ENCODE data around the gene PRKAG2.

The PRKAG2 gene

GRCh38 chr7:151823566-151824372, 53.1 kb downstream of the PRKAG2 start:
- no peak for DNase-seq
- no peak for ATAC-seq
- no peak overlapping the region for H3K4me3 Mint-ChIP-seq
- peaks cover 12% of the 10 kb centered on the region for H3K4me1 Mint-ChIP-seq
- no peaks in the 10 kb centered on the region for H3K36me3 Mint-ChIP-seq (ENCODE audit: low read depth)
- H3K27me3 Mint-ChIP-seq, result no peaks in the 10 kb centered on the region
- no peak overlapping the region for H3K27ac Mint-ChIP-seq
- H3K9me3 Mint-ChIP-seq, result no peaks in the 10 kb centered on the region

GRCh38 chr7:151822541-151823181, 54.3 kb downstream of the PRKAG2 start:
- H3K27me3 Mint-ChIP-seq, result no peaks in the 10 kb centered on the region
- no peak for DNase-seq
- no peaks in the 10 kb centered on the region for H3K36me3 Mint-ChIP-seq (ENCODE audit: low read depth)
- peak overlapping the region; percentile 8 for H3K27ac Mint-ChIP-seq
- no peak overlapping the region for H3K4me3 Mint-ChIP-seq
- H3K4me1 Mint-ChIP-seq, result peaks cover 12% of the 10 kb centered on the region
- ATAC-seq, result peak; percentile 28
- no peaks in the 10 kb centered on the region for H3K9me3 Mint-ChIP-seq

- no peak for ATAC-seq
- H3K27me3 Mint-ChIP-seq, result no peaks in the 10 kb centered on the region
- H3K9me3 Mint-ChIP-seq, result no peaks in the 10 kb centered on the region
- H3K4me3 Mint-ChIP-seq, result no peak overlapping the region
- H3K36me3 Mint-ChIP-seq (ENCODE audit: low read depth), result no peaks in the 10 kb centered on the region
- no peak for DNase-seq
- no peak overlapping the region for H3K27ac Mint-ChIP-seq
- H3K4me1 Mint-ChIP-seq, result peaks cover 12% of the 10 kb centered on the region
Observed at GRCh38 chr7:151821806-151822540, 54.9 kb downstream of the PRKAG2 start.

- Mint-ChIP-seq H3K27ac (no peak overlapping the region), H3K4me3 (no peak overlapping the region), H3K4me1 (peaks cover 12% of the 10 kb centered on the region), H3K36me3 (ENCODE audit: low read depth) (no peaks in the 10 kb centered on the region), H3K9me3 (no peaks in the 10 kb centered on the region), H3K27me3 (no peaks in the 10 kb centered on the region)
- no peak for DNase-seq
- ATAC-seq, result no peak
Observed at GRCh38 chr7:151821226-151821625, 55.7 kb downstream of the PRKAG2 start.

GRCh38 chr7:151820491-151821105, 56.3 kb downstream of the PRKAG2 start:
- no peaks in the 10 kb centered on the region for H3K9me3 Mint-ChIP-seq
- DNase-seq, result no peak
- no peak for ATAC-seq
- H3K4me1 Mint-ChIP-seq, result peaks cover 9% of the 10 kb centered on the region
- no peak overlapping the region for H3K4me3 Mint-ChIP-seq
- no peaks in the 10 kb centered on the region for H3K27me3 Mint-ChIP-seq
- H3K27ac Mint-ChIP-seq, result no peak overlapping the region
- H3K36me3 Mint-ChIP-seq (ENCODE audit: low read depth), result no peaks in the 10 kb centered on the region

GRCh38 chr7:151819866-151820265, 57.0 kb downstream of the PRKAG2 start:
- ATAC-seq (no peak), DNase-seq (no peak)
- Mint-ChIP-seq H3K27ac (no peak overlapping the region), H3K4me1 (peaks cover 16% of the 10 kb centered on the region), H3K36me3 (ENCODE audit: low read depth) (no peaks in the 10 kb centered on the region), H3K9me3 (no peaks in the 10 kb centered on the region), H3K4me3 (no peak overlapping the region), H3K27me3 (no peaks in the 10 kb centered on the region)

GRCh38 chr7:151818674-151819519, 58.0 kb downstream of the PRKAG2 start:
- no peaks in the 10 kb centered on the region for H3K36me3 Mint-ChIP-seq (ENCODE audit: low read depth)
- H3K27ac Mint-ChIP-seq, result no peak overlapping the region

GRCh38 chr7:151817981-151818673, 58.8 kb downstream of the PRKAG2 start:
- Mint-ChIP-seq H3K27me3 (no peaks in the 10 kb centered on the region), H3K4me3 (no peak overlapping the region), H3K27ac (no peak overlapping the region), H3K36me3 (ENCODE audit: low read depth) (no peaks in the 10 kb centered on the region), H3K4me1 (peaks cover 26% of the 10 kb centered on the region), H3K9me3 (no peaks in the 10 kb centered on the region)
- no peak for DNase-seq
- ATAC-seq, result no peak

More at GRCh38 chr7:151818674-151819519, 58.0 kb downstream of the PRKAG2 start:
- no peaks in the 10 kb centered on the region for H3K27me3 Mint-ChIP-seq
- no peaks in the 10 kb centered on the region for H3K9me3 Mint-ChIP-seq
- peaks cover 24% of the 10 kb centered on the region for H3K4me1 Mint-ChIP-seq
- H3K4me3 Mint-ChIP-seq, result no peak overlapping the region
- no peak for DNase-seq
- ATAC-seq, result no peak

- DNase-seq, result no peak
- no peaks in the 10 kb centered on the region for H3K27me3 Mint-ChIP-seq
- no peak for ATAC-seq
- H3K4me3 Mint-ChIP-seq, result no peak overlapping the region
- peaks cover 28% of the 10 kb centered on the region for H3K4me1 Mint-ChIP-seq
- H3K27ac Mint-ChIP-seq, result no peak overlapping the region
- H3K36me3 Mint-ChIP-seq (ENCODE audit: low read depth), result no peaks in the 10 kb centered on the region
- no peaks in the 10 kb centered on the region for H3K9me3 Mint-ChIP-seq
Observed at GRCh38 chr7:151817315-151817690, 59.6 kb downstream of the PRKAG2 start.

- Mint-ChIP-seq H3K4me1 (peaks cover 28% of the 10 kb centered on the region), H3K36me3 (ENCODE audit: low read depth) (no peaks in the 10 kb centered on the region)
- no peak for ATAC-seq
Observed at GRCh38 chr7:151816562-151817314, 60.2 kb downstream of the PRKAG2 start.

GRCh38 chr7:151815419-151815818, 61.5 kb downstream of the PRKAG2 start:
- H3K36me3 Mint-ChIP-seq (ENCODE audit: low read depth), result no peaks in the 10 kb centered on the region
- H3K27me3 Mint-ChIP-seq, result no peaks in the 10 kb centered on the region
- peaks cover 28% of the 10 kb centered on the region for H3K4me1 Mint-ChIP-seq
- ATAC-seq (no peak), DNase-seq (no peak)
- no peak overlapping the region for H3K27ac Mint-ChIP-seq
- H3K4me3 Mint-ChIP-seq, result no peak overlapping the region
- no peaks in the 10 kb centered on the region for H3K9me3 Mint-ChIP-seq

More at GRCh38 chr7:151816562-151817314, 60.2 kb downstream of the PRKAG2 start:
- Mint-ChIP-seq H3K27ac (no peak overlapping the region), H3K4me3 (no peak overlapping the region), H3K27me3 (no peaks in the 10 kb centered on the region), H3K9me3 (no peaks in the 10 kb centered on the region)
- DNase-seq, result no peak

GRCh38 chr7:151814400-151815009, 62.4 kb downstream of the PRKAG2 start:
- H3K9me3 Mint-ChIP-seq, result no peaks in the 10 kb centered on the region
- peak; percentile 3 for ATAC-seq

More at GRCh38 chr7:151814400-151815009, 62.4 kb downstream of the PRKAG2 start:
- no peak overlapping the region for H3K4me3 Mint-ChIP-seq
- no peak for DNase-seq
- H3K27me3 Mint-ChIP-seq, result no peaks in the 10 kb centered on the region
- no peak overlapping the region for H3K27ac Mint-ChIP-seq
- peaks cover 28% of the 10 kb centered on the region for H3K4me1 Mint-ChIP-seq
- H3K36me3 Mint-ChIP-seq (ENCODE audit: low read depth), result no peaks in the 10 kb centered on the region
